ENCODE measurements around the gene PIAS4.

PIAS4 gene

DNA sequence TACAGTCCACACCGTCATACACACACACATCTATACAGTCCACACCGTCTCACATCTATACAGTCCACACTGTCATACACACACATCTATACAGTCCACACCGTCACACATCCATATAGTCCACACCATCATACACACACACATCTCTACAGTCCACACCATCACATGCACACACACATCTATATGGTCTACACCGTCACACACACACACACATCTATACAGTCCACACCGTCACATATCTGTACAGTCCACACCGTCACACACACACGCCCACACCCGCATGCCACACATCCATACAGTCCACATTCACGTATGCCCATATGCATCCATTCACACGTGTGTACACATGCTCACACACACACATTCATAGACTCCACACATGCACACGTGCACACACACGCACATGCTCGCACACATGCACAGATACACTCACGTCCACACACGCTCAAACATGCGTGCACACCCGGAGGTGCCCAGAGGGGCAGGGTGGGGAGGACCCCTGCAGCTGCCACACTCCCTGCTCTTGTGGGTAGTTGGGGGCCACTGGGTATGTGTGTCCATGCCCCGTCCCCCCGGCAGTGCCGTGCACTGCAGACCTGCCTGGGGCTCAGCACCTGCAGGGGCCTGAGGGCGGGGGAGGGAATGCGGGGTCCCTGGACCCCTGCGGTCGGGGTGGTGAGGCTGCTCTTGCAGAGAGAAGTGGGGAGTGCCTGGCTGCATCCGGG, 29.2 kb downstream of the PIAS4 start:
- Mint-ChIP-seq H3K4me1 (no peaks in the 10 kb centered on the region), H3K9me3 (no peaks in the 10 kb centered on the region), H3K36me3 (peaks cover 56% of the 10 kb centered on the region), H3K4me3 (no peak overlapping the region), H3K27ac (no peak overlapping the region)
- DNase-seq (ENCODE audit: low spot score in 2 of 2) = no peak
- ATAC-seq = peak; percentile 14

DNA sequence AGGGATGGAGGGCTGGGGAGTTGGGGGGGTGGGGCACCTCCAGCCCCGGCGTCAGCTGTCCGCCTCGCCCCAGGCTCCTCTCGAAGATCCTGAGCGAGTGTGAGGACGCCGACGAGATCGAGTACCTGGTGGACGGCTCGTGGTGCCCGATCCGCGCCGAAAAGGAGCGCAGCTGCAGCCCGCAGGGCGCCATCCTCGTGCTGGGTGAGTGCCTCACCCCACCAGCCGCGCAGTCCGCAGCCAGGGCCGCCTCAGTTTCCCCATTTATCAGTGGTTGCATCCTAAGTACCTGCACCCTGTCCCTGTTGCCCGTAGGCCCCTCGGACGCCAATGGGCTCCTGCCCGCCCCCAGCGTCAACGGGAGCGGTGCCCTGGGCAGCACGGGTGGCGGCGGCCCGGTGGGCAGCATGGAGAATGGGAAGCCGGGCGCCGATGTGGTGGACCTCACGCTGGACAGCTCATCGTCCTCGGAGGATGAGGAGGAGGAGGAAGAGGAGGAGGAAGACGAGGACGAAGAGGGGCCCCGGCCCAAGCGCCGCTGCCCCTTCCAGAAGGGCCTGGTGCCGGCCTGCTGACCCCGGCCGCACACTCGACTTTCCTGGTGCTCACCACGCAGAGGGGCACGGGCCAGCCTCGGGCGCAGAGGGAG, 29.9 kb downstream of the PIAS4 start:
- no peak for DNase-seq (ENCODE audit: low spot score in 2 of 2)
- Mint-ChIP-seq H3K27ac (no peak overlapping the region), H3K4me3 (no peak overlapping the region), H3K36me3 (peaks cover 57% of the 10 kb centered on the region), H3K9me3 (no peaks in the 10 kb centered on the region), H3K4me1 (no peaks in the 10 kb centered on the region)
- no peak for ATAC-seq

GRCh38 chr19:4038057-4038456, 30.5 kb downstream of the PIAS4 start:
- no peak for DNase-seq (ENCODE audit: low spot score in 2 of 2)
- no peaks in the 10 kb centered on the region for H3K4me1 Mint-ChIP-seq

DNA sequence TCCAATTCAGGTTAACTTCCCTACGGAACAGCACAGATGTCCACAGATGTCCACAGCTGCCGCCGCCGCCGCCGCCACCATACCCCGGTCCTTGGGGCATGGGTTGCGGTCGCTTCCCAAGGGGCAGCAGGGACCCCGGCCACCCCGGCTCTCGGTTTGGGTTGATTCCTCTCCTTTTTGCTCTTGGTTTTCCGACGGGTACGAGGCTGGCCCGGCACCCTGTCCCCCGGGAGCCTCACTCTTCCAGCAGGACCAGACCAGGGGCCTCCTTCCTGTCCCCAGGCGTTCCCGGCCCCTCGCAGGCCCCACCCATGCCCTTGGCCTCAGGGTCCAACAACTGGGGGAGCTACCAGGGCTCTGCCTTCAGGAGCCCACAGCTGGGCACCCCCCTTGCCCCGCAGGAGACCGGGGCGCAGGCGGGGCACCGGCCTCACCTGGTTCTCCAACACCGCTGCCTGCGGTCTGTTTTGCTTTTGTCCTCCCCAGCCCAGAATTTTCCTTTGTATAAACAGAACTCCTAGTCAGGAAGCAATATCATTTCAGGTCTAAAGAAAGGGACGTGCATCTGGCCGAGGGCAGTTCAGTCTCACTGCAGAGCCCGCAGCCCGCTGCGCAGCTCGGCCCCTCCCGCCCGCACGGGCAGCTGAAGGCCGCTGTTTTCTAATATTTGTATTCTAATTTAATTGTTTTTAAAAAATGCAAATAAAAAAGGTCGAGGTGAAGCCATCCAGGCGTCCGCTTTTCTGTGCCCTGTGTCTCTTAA, 31.3 kb downstream of the PIAS4 start:
- Mint-ChIP-seq H3K9me3 (no peaks in the 10 kb centered on the region), H3K27ac (peak overlapping the region; percentile 38), H3K4me3 (no peak overlapping the region), H3K36me3 (peaks cover 65% of the 10 kb centered on the region), H3K4me1 (no peaks in the 10 kb centered on the region)
- no peak for ATAC-seq
- no peak for DNase-seq (ENCODE audit: low spot score in 2 of 2)

More at GRCh38 chr19:4038057-4038456, 30.5 kb downstream of the PIAS4 start:
- Mint-ChIP-seq H3K27ac (no peak overlapping the region), H3K36me3 (peaks cover 60% of the 10 kb centered on the region), H3K4me3 (no peak overlapping the region), H3K9me3 (no peaks in the 10 kb centered on the region)
- ATAC-seq = no peak

DNA sequence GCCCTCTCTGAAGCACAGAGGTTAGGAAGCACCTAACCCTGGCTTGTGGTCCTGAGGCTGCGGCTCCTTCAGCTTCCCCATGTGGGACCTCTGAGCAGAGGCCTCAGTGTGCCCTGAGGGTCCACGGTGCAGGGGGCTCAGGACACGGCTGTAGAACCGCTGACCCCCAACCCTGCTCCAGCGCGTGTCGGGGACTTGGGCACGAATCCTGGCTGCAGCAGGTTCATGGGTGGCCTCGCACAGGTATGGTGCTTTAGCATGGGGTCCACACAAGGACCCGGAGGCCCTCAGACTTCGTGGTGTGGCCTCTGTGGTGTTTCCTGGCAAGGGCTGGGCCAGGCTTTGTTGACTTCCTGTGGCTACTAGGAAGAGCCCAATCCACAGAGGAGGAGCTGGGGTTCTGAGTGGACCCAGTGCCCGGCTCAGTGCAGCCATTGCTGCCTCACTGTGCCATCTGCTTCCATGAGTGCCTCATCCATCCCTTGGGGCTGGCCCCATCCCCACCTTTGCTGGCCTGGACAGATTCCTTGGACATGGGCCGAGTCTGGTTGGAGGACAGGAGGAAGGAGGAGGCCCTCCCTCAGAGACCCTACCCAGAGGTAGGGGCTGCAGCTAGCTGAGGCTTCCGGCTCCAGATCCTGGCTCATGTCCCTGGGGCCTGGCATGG, 34.7 kb downstream of the PIAS4 start:
- ATAC-seq = peak; percentile 26

GRCh38 chr19:4042731-4043082, 35.2 kb downstream of the PIAS4 start:
- Mint-ChIP-seq H3K4me3 (no peak overlapping the region), H3K36me3 (peaks cover 99% of the 10 kb centered on the region), H3K9me3 (no peaks in the 10 kb centered on the region), H3K27ac (peak overlapping the region; percentile 82), H3K4me1 (no peaks in the 10 kb centered on the region)
- no peak for DNase-seq (ENCODE audit: low spot score in 2 of 2)
- no peak for ATAC-seq

More for the DNA sequence above, 34.7 kb downstream of the PIAS4 start:
- no peaks in the 10 kb centered on the region for H3K9me3 Mint-ChIP-seq
- H3K36me3 Mint-ChIP-seq = peaks cover 99% of the 10 kb centered on the region
- H3K4me3 Mint-ChIP-seq = no peak overlapping the region
- H3K27ac Mint-ChIP-seq = peak overlapping the region; percentile 82
- no peak for DNase-seq (ENCODE audit: low spot score in 2 of 2)
- no peaks in the 10 kb centered on the region for H3K4me1 Mint-ChIP-seq

DNA sequence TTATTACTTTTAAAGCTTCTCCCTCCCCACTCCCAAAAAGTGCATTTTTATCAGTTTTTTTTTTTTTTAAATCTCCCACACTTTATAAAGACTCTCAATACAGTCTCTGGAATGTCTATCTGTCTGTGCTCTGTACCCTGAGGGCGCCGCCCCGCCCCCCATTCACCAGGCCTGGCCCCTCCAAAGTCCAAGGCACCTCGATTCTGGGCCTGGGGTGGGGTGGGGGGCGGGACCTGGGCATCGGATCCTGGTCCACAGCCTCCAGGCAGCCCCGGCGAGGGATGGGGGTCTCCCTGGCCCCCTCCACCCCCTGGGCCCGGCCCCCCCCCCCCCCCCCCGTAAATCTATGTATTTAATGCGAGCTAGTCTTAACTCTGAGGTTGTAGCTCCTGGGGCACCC, 35.9 kb downstream of the PIAS4 start:
- Mint-ChIP-seq H3K4me3 (no peak overlapping the region), H3K36me3 (peaks cover 99% of the 10 kb centered on the region), H3K9me3 (no peaks in the 10 kb centered on the region), H3K27ac (peak overlapping the region; percentile 82), H3K4me1 (no peaks in the 10 kb centered on the region)
- DNase-seq (ENCODE audit: low spot score in 2 of 2) (no peak), ATAC-seq (no peak)

- no peaks in the 10 kb centered on the region for H3K9me3 Mint-ChIP-seq
- H3K36me3 Mint-ChIP-seq = peaks cover 99% of the 10 kb centered on the region
- H3K4me1 Mint-ChIP-seq = no peaks in the 10 kb centered on the region
- H3K27ac Mint-ChIP-seq = peak overlapping the region; percentile 84
- ATAC-seq (no peak), DNase-seq (ENCODE audit: low spot score in 2 of 2) (no peak)
- H3K4me3 Mint-ChIP-seq = no peak overlapping the region
Measured at GRCh38 chr19:4043966-4044715, 36.6 kb downstream of the PIAS4 start.

- H3K36me3 Mint-ChIP-seq = peaks cover 99% of the 10 kb centered on the region
- peak overlapping the region; percentile 84 for H3K27ac Mint-ChIP-seq
- H3K4me3 Mint-ChIP-seq = no peak overlapping the region
Measured at GRCh38 chr19:4044990-4045465, 37.5 kb downstream of the PIAS4 start.

GRCh38 chr19:4045597-4046361, 38.2 kb downstream of the PIAS4 start:
- no peaks in the 10 kb centered on the region for H3K9me3 Mint-ChIP-seq
- H3K36me3 Mint-ChIP-seq = peaks cover 100% of the 10 kb centered on the region
- peak overlapping the region; percentile 84 for H3K27ac Mint-ChIP-seq
- no peak overlapping the region for H3K4me3 Mint-ChIP-seq
- ATAC-seq (no peak), DNase-seq (ENCODE audit: low spot score in 2 of 2) (no peak)
- H3K4me1 Mint-ChIP-seq = peaks cover 13% of the 10 kb centered on the region

More at GRCh38 chr19:4044990-4045465, 37.5 kb downstream of the PIAS4 start:
- H3K4me1 Mint-ChIP-seq = peaks cover 7% of the 10 kb centered on the region
- ATAC-seq (no peak), DNase-seq (ENCODE audit: low spot score in 2 of 2) (no peak)
- H3K9me3 Mint-ChIP-seq = no peaks in the 10 kb centered on the region

GRCh38 chr19:4046362-4046691, 38.8 kb downstream of the PIAS4 start:
- no peaks in the 10 kb centered on the region for H3K9me3 Mint-ChIP-seq
- no peak for DNase-seq (ENCODE audit: low spot score in 2 of 2)
- no peak for ATAC-seq
- H3K27ac Mint-ChIP-seq = peak overlapping the region; percentile 84
- H3K36me3 Mint-ChIP-seq = peaks cover 100% of the 10 kb centered on the region
- H3K4me1 Mint-ChIP-seq = peaks cover 18% of the 10 kb centered on the region
- H3K4me3 Mint-ChIP-seq = no peak overlapping the region

DNA sequence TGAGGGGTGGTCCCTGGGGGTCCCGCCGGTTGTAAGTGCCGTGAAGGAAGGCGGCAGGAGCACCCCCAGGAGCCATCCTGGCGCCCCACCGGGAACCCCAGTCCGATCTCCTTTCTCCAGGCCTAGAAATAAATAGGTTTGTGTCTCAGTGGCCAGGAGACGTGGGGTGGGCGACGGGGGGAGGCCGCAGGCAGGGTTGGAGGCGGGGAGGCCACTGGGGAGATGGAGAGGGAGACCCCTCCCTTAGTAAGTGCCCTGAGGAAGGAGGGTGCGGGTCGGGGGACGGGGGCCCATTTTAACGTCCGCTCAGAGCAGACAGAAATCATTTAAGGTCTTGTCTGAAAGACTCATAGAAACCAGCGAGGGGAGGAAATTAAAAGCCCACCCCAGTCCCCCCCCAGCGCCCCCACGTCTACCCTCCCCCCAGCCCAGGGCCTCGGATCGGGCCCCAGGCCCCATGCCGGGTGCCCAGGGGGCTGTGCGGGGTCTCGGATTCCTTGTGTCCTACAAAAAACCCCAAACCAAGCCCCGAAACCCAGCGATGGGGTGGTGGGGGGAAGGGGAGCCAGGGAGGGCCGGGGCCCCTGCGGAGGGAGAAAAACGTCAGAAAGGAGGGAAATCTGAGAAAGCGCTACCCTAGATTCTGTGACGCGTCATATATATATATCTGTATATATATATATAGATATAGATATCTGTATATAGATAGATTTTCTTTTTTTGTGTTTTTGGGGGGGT, 39.6 kb downstream of the PIAS4 start:
- ATAC-seq (no peak), DNase-seq (ENCODE audit: low spot score in 2 of 2) (no peak)
- Mint-ChIP-seq H3K9me3 (no peaks in the 10 kb centered on the region), H3K27ac (peak overlapping the region; percentile 84), H3K36me3 (peaks cover 100% of the 10 kb centered on the region), H3K4me1 (peaks cover 26% of the 10 kb centered on the region), H3K4me3 (no peak overlapping the region)

- Mint-ChIP-seq H3K27ac (peak overlapping the region; percentile 78), H3K9me3 (no peaks in the 10 kb centered on the region), H3K4me3 (peak overlapping the region; percentile 11), H3K4me1 (peaks cover 44% of the 10 kb centered on the region), H3K36me3 (peaks cover 93% of the 10 kb centered on the region)
- ATAC-seq (no peak), DNase-seq (ENCODE audit: low spot score in 2 of 2) (no peak)
Measured at GRCh38 chr19:4049432-4049831, 41.9 kb downstream of the PIAS4 start.
